Measurements from ENCODE around the gene SLC6A18.

DNA sequence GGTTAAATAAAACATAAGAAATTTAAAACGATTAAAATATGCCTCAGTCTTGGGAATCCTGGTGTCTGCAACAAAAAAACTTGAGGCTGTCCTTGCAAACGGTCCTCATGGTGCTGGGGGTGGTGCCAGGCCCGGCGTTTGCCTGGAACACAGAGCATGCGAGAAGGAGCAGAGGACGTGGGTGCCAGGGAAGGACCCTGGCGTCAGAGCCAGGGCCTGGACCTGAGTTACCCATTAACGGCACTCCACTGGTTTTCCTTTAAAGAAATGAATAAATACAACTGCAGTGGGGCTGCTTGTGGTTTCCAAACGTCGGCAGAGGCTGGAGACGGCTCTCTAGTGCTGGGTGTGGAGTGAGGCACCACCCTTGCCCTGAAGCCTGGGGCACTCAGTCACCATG is at the start of gene SLC6A18:
- TF ChIP-seq, protein P1, sequence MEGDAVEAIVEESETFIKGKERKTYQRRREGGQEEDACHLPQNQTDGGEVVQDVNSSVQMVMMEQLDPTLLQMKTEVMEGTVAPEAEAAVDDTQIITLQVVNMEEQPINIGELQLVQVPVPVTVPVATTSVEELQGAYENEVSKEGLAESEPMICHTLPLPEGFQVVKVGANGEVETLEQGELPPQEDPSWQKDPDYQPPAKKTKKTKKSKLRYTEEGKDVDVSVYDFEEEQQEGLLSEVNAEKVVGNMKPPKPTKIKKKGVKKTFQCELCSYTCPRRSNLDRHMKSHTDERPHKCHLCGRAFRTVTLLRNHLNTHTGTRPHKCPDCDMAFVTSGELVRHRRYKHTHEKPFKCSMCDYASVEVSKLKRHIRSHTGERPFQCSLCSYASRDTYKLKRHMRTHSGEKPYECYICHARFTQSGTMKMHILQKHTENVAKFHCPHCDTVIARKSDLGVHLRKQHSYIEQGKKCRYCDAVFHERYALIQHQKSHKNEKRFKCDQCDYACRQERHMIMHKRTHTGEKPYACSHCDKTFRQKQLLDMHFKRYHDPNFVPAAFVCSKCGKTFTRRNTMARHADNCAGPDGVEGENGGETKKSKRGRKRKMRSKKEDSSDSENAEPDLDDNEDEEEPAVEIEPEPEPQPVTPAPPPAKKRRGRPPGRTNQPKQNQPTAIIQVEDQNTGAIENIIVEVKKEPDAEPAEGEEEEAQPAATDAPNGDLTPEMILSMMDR (IDR thresholded peaks at IDR 0.05; ENCODE audit: insufficient read depth, low read length, poor library complexity, severe bottlenecking) = no peak
- no peak for TF ChIP-seq EZH2phosphoT487 (conservative IDR thresholded peaks at IDR 0.05; ENCODE audit: low read length)

All from SU-DHL-6 (cell line).